ENCODE measurements around the gene BNIPL.

DNA sequence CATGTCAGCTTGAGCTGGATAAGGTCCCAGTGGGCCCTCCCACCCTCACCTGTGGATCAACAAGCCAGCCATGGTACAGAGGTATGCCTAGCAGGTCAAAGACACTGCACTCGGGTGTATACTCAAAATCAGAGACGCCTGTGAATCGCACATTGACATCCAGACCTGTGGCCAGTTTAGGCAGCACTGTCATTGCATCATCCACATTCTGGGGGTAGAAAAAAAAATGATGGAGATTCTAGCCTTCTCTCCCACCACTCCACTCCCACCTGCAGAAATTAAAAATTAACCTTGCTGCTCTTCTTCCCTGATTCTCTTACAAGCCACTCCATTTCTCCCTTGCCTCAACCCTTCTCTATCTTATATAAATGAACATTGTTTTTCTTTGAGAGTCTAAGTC, 36.0 kb upstream of the BNIPL start:
- TF ChIP-seq, protein P1, sequence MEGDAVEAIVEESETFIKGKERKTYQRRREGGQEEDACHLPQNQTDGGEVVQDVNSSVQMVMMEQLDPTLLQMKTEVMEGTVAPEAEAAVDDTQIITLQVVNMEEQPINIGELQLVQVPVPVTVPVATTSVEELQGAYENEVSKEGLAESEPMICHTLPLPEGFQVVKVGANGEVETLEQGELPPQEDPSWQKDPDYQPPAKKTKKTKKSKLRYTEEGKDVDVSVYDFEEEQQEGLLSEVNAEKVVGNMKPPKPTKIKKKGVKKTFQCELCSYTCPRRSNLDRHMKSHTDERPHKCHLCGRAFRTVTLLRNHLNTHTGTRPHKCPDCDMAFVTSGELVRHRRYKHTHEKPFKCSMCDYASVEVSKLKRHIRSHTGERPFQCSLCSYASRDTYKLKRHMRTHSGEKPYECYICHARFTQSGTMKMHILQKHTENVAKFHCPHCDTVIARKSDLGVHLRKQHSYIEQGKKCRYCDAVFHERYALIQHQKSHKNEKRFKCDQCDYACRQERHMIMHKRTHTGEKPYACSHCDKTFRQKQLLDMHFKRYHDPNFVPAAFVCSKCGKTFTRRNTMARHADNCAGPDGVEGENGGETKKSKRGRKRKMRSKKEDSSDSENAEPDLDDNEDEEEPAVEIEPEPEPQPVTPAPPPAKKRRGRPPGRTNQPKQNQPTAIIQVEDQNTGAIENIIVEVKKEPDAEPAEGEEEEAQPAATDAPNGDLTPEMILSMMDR (IDR thresholded peaks at IDR 0.05), result no peak
- no peak for TF ChIP-seq POLR2AphosphoS5 (IDR thresholded peaks at IDR 0.05; ENCODE audit: low read depth, low read length)
- no peak for TF ChIP-seq SIN3A (IDR thresholded peaks at IDR 0.05; ENCODE audit: borderline replicate concordance, insufficient read depth, low read depth, low read length)
- TF ChIP-seq, protein P2, sequence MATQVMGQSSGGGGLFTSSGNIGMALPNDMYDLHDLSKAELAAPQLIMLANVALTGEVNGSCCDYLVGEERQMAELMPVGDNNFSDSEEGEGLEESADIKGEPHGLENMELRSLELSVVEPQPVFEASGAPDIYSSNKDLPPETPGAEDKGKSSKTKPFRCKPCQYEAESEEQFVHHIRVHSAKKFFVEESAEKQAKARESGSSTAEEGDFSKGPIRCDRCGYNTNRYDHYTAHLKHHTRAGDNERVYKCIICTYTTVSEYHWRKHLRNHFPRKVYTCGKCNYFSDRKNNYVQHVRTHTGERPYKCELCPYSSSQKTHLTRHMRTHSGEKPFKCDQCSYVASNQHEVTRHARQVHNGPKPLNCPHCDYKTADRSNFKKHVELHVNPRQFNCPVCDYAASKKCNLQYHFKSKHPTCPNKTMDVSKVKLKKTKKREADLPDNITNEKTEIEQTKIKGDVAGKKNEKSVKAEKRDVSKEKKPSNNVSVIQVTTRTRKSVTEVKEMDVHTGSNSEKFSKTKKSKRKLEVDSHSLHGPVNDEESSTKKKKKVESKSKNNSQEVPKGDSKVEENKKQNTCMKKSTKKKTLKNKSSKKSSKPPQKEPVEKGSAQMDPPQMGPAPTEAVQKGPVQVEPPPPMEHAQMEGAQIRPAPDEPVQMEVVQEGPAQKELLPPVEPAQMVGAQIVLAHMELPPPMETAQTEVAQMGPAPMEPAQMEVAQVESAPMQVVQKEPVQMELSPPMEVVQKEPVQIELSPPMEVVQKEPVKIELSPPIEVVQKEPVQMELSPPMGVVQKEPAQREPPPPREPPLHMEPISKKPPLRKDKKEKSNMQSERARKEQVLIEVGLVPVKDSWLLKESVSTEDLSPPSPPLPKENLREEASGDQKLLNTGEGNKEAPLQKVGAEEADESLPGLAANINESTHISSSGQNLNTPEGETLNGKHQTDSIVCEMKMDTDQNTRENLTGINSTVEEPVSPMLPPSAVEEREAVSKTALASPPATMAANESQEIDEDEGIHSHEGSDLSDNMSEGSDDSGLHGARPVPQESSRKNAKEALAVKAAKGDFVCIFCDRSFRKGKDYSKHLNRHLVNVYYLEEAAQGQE (IDR thresholded peaks at IDR 0.05; ENCODE audit: insufficient read depth in 1 of 2, low read depth in 2 of 2, low read length in 1 of 2), result no peak

Measured in Panc1 (cell line).